IMR-90 (cell line): ENCODE measurements around the gene SSH2. TPM values are rescaled to one million over a fixed set of nuclear protein-coding genes. Genes with fewer than 3 reads are reported as not detected.

Source experiments
- ATAC-seq: fragments of 200-7000 bp; cut with Tn5 transposase; 2 replicates; pipeline ENCODE4 v1.9.1; 2020; ENCODE audit warnings: low read depth, mild to moderate bottlenecking, moderate library complexity
- BruUV-seq: library from RNA; stranded (reverse); fragments of 400-500 nt; replicated peaks from 2 replicates; lab custom pipeline; 2021; lab: Mats Ljungman, UMichigan
- CTCF ChIA-PET: fragments of 300-600 bp; formaldehyde crosslinking; extraction: SDS; loops from one replicate; lab custom pipeline; 2021; ENCODE audit warnings: antibody characterized with exemption; lab: Yijun Ruan, JAX
- POLR2A ChIA-PET: fragments of 300-600 bp; sonication (Branson Sonifier 250); formaldehyde crosslinking; loops from one replicate; lab custom pipeline; 2022; ENCODE audit warnings: antibody characterized with exemption; ENCODE audit not compliant: unreplicated experiment; lab: Charles Lee
- DNase-seq: peaks from one replicate; pipeline ENCODE4 v3.0.0; 2013
- H2AFZ ChIP-seq: replicated peaks from 2 replicates; pipeline ENCODE3; 2013; ENCODE audit warnings: low read length, mild to moderate bottlenecking; ENCODE audit not compliant: poor library complexity
- H2AK5ac ChIP-seq: 2 replicates; pipeline ENCODE4 v1.6.1; 2013; ENCODE audit warnings: low read depth, low read length, inconsistent platforms
- H2AK9ac ChIP-seq: replicated peaks from 2 replicates; pipeline ENCODE3; 2013; ENCODE audit warnings: mild to moderate bottlenecking, low read depth, low read length, moderate library complexity; ENCODE audit not compliant: poor library complexity
- H2BK120ac ChIP-seq: 2 replicates; pipeline ENCODE4 v1.6.1; 2013; ENCODE audit warnings: low read depth, low read length, inconsistent platforms
- H2BK15ac ChIP-seq: 3 replicates; pipeline ENCODE4 v1.6.1; 2013; ENCODE audit warnings: low read depth, low read length, inconsistent platforms
- H2BK20ac ChIP-seq: 2 replicates; pipeline ENCODE4 v1.6.1; 2013; ENCODE audit warnings: low read depth, mild to moderate bottlenecking, inconsistent platforms, low read length, moderate library complexity
- H2BK5ac ChIP-seq: 2 replicates; pipeline ENCODE4 v1.6.1; 2013; ENCODE audit warnings: mild to moderate bottlenecking, low read depth, low read length, inconsistent platforms; ENCODE audit not compliant: poor library complexity, severe bottlenecking
- H3K14ac ChIP-seq: replicated peaks from 2 replicates; pipeline ENCODE4 v1.6.1; 2013; ENCODE audit warnings: low read depth, low read length, inconsistent platforms
- H3K18ac ChIP-seq: 2 replicates; pipeline ENCODE4 v1.6.1; 2013; ENCODE audit warnings: low read depth, low read length, control low read depth
- H3K23ac ChIP-seq: 2 replicates; pipeline ENCODE4 v1.6.1; 2013; ENCODE audit warnings: low read depth, low read length, inconsistent platforms
- H3K27ac ChIP-seq: 2 replicates; pipeline ENCODE4 v1.5.1; 2013; ENCODE audit warnings: mild to moderate bottlenecking, control low read depth, low read length; ENCODE audit not compliant: insufficient read depth
- H3K27me3 ChIP-seq: 2 replicates; pipeline ENCODE4 v1.6.1; 2013; ENCODE audit warnings: low read length; ENCODE audit not compliant: control insufficient read depth, insufficient read depth
- H3K36me3 ChIP-seq: 2 replicates; pipeline ENCODE4 v1.6.1; 2013; ENCODE audit warnings: low read length, mixed read lengths; ENCODE audit not compliant: control insufficient read depth, insufficient read depth
- H3K4ac ChIP-seq: 2 replicates; pipeline ENCODE4 v1.6.1; 2013; ENCODE audit warnings: low read depth, low read length, inconsistent platforms
- H3K4me1 ChIP-seq: 2 replicates; pipeline ENCODE4 v1.6.1; 2013; ENCODE audit warnings: low read length, mixed read lengths; ENCODE audit not compliant: control insufficient read depth, insufficient read depth
- H3K4me2 ChIP-seq: 2 replicates; pipeline ENCODE4 v1.6.1; 2013; ENCODE audit warnings: low read depth, mild to moderate bottlenecking, control low read depth, low read length, moderate library complexity
- H3K4me3 ChIP-seq: 2 replicates; pipeline ENCODE4 v1.5.1; 2013; ENCODE audit warnings: low read depth, mild to moderate bottlenecking, control low read depth, low read length, moderate library complexity; ENCODE audit not compliant: insufficient read depth
- H3K56ac ChIP-seq: 2 replicates; pipeline ENCODE4 v1.6.1; 2013; ENCODE audit warnings: low read length, inconsistent platforms; ENCODE audit not compliant: insufficient read depth; ENCODE audit errors: extremely low read depth
- H3K79me1 ChIP-seq, 2 experiments: 2 replicates each; pipeline ENCODE4 v1.6.1; 2013; ENCODE audit warnings: low read length in 2 of 2, inconsistent platforms in 1 of 2, low read depth in 1 of 2
- H3K9ac ChIP-seq: 2 replicates; pipeline ENCODE4 v1.6.1; 2013; ENCODE audit warnings: low read depth, low read length, control low read depth
- H3K9me1 ChIP-seq: 2 replicates; pipeline ENCODE4 v1.6.1; 2013; ENCODE audit warnings: low read length, inconsistent platforms; ENCODE audit not compliant: insufficient read depth
- H3K9me3 ChIP-seq: 2 replicates; pipeline ENCODE4 v1.6.1; 2013; ENCODE audit warnings: low read length; ENCODE audit not compliant: control insufficient read depth, insufficient read depth
- H4K20me1 ChIP-seq: 2 replicates; pipeline ENCODE4 v1.6.1; 2013; ENCODE audit warnings: low read length, inconsistent platforms; ENCODE audit not compliant: insufficient read depth
- H4K5ac ChIP-seq: 2 replicates; pipeline ENCODE4 v1.6.1; 2013; ENCODE audit warnings: mild to moderate bottlenecking, low read depth, low read length, control low read depth
- H4K8ac ChIP-seq, 2 experiments: 2 replicates each; pipeline ENCODE4 v1.6.1; 2013; ENCODE audit warnings: low read depth in 2 of 2, low read length in 2 of 2, control low read depth in 1 of 2, inconsistent platforms in 1 of 2
- H4K91ac ChIP-seq: 2 replicates; pipeline ENCODE4 v1.6.1; 2013; ENCODE audit warnings: low read depth, low read length, inconsistent platforms; ENCODE audit not compliant: insufficient read depth
- CEBPB ChIP-seq: IDR thresholded peaks from 2 replicates; pipeline ENCODE4 v1.6.1; 2012; ENCODE audit warnings: low read depth, low read length, improper control_type of control experiment
- CHD1 ChIP-seq: IDR thresholded peaks from 2 replicates; pipeline ENCODE4 v1.6.1; 2012; ENCODE audit warnings: low read depth, low read length, improper control_type of control experiment
- ELK1 ChIP-seq: fragments of 150-350 bp; IDR thresholded peaks from 2 replicates; pipeline ENCODE4 v1.6.1; 2016; ENCODE audit warnings: low read depth, mild to moderate bottlenecking, low read length, moderate library complexity, borderline replicate concordance
- FOS ChIP-seq: fragments of 150-350 bp; IDR thresholded peaks from 2 replicates; pipeline ENCODE4 v1.6.1; 2016; ENCODE audit warnings: low read depth, low read length
- MAFK ChIP-seq: IDR thresholded peaks from 2 replicates; pipeline ENCODE4 v1.6.1; 2012; ENCODE audit warnings: low read depth, low read length, improper control_type of control experiment
- MAZ ChIP-seq: IDR thresholded peaks from 2 replicates; pipeline ENCODE4 v1.6.1; 2012; ENCODE audit warnings: low read depth, mild to moderate bottlenecking, low read length, improper control_type of control experiment, moderate library complexity, borderline replicate concordance
- MXI1 ChIP-seq: IDR thresholded peaks from 2 replicates; pipeline ENCODE4 v1.6.1; 2012; ENCODE audit warnings: low read depth, mild to moderate bottlenecking, low read length, moderate library complexity, borderline replicate concordance
- POLR2A ChIP-seq: IDR thresholded peaks from 2 replicates; pipeline ENCODE4 v1.6.1; 2012; ENCODE audit warnings: mild to moderate bottlenecking, low read depth, low read length
- RAD21 ChIP-seq: IDR thresholded peaks from 2 replicates; pipeline ENCODE4 v1.6.1; 2012; ENCODE audit warnings: low read length, improper control_type of control experiment
- RCOR1 ChIP-seq: IDR thresholded peaks from 2 replicates; pipeline ENCODE4 v1.6.1; 2012; ENCODE audit warnings: mild to moderate bottlenecking, low read length, improper control_type of control experiment; ENCODE audit not compliant: insufficient replicate concordance
- RFX5 ChIP-seq: IDR thresholded peaks from 2 replicates; pipeline ENCODE4 v1.8.0; 2012; ENCODE audit warnings: low read depth, mild to moderate bottlenecking, low read length, moderate library complexity
- SMC3 ChIP-seq: fragments of 150-350 bp; IDR thresholded peaks from 2 replicates; pipeline ENCODE4 v1.6.1; 2016; ENCODE audit warnings: low read depth, mild to moderate bottlenecking, antibody characterized with exemption, low read length, moderate library complexity
- USF2 ChIP-seq: fragments of 150-350 bp; IDR thresholded peaks from 2 replicates; pipeline ENCODE4 v1.6.1; 2017; ENCODE audit warnings: mild to moderate bottlenecking, antibody characterized with exemption, low read length, low read depth
- WGBS, 2 experiments: methylation state at CpG; one replicate each; pipeline versions ENCODE4 v1.1.5 to v1.1.7; 2013; ENCODE audit warnings: missing lambda C conversion rate in 2 of 2; ENCODE audit not compliant: insufficient read length in 1 of 2; ENCODE audit errors: extremely low coverage in 2 of 2; 5-methylcytosine and 5-hydroxymethylcytosine counted together
- dilution Hi-C: fragments of 300-500 bp; cut with HindIII; formaldehyde crosslinking; loops from one replicate; pipeline ENCODE4 v1.14.3; 2018; ENCODE audit warnings: low sequenced_read_pairs; ENCODE audit not compliant: unreplicated experiment
- in situ Hi-C: fragments of 300-500 bp; cut with MboI; formaldehyde crosslinking; loops from 3 replicates; pipeline ENCODE4 v1.14.3; 2019; ENCODE audit warnings: low sequenced_read_pairs, inconsistent platforms, mixed read lengths
- intact Hi-C: fragments of 100-400 bp; cut with micrococcal nuclease; formaldehyde crosslinking; loops from 2 replicates; pipeline ENCODE4 v1.10.0; 2022
- polyA plus RNA-seq, 3 experiments: library from polyadenylated mRNA; depleted of rRNA; stranded (reverse); fragments of >200 nt; gene quantifications; 2 replicates each; pipeline ENCODE4 v1.2.3, GENCODE V29; 2012; ENCODE audit warnings: low replicate concordance in 1 of 3
- total RNA-seq: library from RNA; depleted of rRNA; stranded (reverse); fragments of >200 nt; gene quantifications from 2 replicates; pipeline ENCODE4 v1.2.3, GENCODE V29; 2012
- TF ChIP-seq, protein P1 (sequence below): conservative IDR thresholded peaks from 2 replicates; pipeline ENCODE4 v1.5.1; 2012; ENCODE audit warnings: mild to moderate bottlenecking, low read depth, low read length, improper control_type of control experiment

Gene SSH2
- total and polyA plus RNA-seq, 2 of the 4 experiments (the other 2 are of a cell fraction): 9.3 TPM

- CTCF ChIA-PET: no interaction called here
- ATAC-seq: no peak
- TF ChIP-seq CHD1 (no peak), FOS (no peak), MAZ (no peak), ELK1 (no peak), MAFK (no peak), RAD21 (no peak), USF2 (no peak), POLR2A (no peak), RFX5 (no peak), SMC3 (no peak), MXI1 (no peak), RCOR1 (no peak), CEBPB (no peak)
- TF ChIP-seq, protein P1, sequence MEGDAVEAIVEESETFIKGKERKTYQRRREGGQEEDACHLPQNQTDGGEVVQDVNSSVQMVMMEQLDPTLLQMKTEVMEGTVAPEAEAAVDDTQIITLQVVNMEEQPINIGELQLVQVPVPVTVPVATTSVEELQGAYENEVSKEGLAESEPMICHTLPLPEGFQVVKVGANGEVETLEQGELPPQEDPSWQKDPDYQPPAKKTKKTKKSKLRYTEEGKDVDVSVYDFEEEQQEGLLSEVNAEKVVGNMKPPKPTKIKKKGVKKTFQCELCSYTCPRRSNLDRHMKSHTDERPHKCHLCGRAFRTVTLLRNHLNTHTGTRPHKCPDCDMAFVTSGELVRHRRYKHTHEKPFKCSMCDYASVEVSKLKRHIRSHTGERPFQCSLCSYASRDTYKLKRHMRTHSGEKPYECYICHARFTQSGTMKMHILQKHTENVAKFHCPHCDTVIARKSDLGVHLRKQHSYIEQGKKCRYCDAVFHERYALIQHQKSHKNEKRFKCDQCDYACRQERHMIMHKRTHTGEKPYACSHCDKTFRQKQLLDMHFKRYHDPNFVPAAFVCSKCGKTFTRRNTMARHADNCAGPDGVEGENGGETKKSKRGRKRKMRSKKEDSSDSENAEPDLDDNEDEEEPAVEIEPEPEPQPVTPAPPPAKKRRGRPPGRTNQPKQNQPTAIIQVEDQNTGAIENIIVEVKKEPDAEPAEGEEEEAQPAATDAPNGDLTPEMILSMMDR: no peak
Observed at GRCh38 chr17:29789196-29790170, 140.5 kb downstream of the SSH2 start.

More at GRCh38 chr17:29789196-29790170, 140.5 kb downstream of the SSH2 start:
- no peak overlapping the region for H3K56ac ChIP-seq
- H3K14ac ChIP-seq: no peak overlapping the region
- H3K4me3 ChIP-seq: no peak overlapping the region
- in situ Hi-C loops (no loop called here), intact Hi-C loops (no loop called here), dilution Hi-C loops (no loop called here)
- no peak overlapping the region for H4K91ac ChIP-seq
- no peaks in the 10 kb centered on the region for H3K27me3 ChIP-seq
- H3K4ac ChIP-seq: no peak overlapping the region
- POLR2A ChIA-PET: no interaction called here
- H2AK9ac ChIP-seq: no peak overlapping the region
- no peaks in the 10 kb centered on the region; the same call in 1 of the 2 replicates for H3K9me1 ChIP-seq
- no peak overlapping the region for H2BK15ac ChIP-seq
- H3K36me3 ChIP-seq: no peaks in the 10 kb centered on the region
- no peak overlapping the region for H4K5ac ChIP-seq
- H3K4me1 ChIP-seq: peaks cover 2% of the 10 kb centered on the region; the same call in 1 of the 2 replicates
- no peak overlapping the region for H4K8ac ChIP-seq
- H3K18ac ChIP-seq: peak overlapping the region; percentile 53; the same call in 1 of the 2 replicates
- peak overlapping the region; percentile 43; the same call in 1 of the 2 replicates for H3K9ac ChIP-seq
- no peak overlapping the region for H2BK20ac ChIP-seq
- no peak overlapping the region; the same call in 1 of the 2 replicates for H3K27ac ChIP-seq
- no peaks in the 10 kb centered on the region for H4K20me1 ChIP-seq
- no TSS peak for BruUV-seq
- no peak overlapping the region for H2AFZ ChIP-seq
- no peak overlapping the region for H2AK5ac ChIP-seq
- WGBS, 2 experiments: no CpG with 5 or more reads among the region's 4 CpGs
- no peaks in the 10 kb centered on the region; a peak in 1 of 4 replicates for H3K79me1 ChIP-seq
- no peaks in the 10 kb centered on the region for H3K9me3 ChIP-seq
- no peak overlapping the region for H2BK120ac ChIP-seq
- no peak overlapping the region for H3K4me2 ChIP-seq
- H2BK5ac ChIP-seq: no peak overlapping the region
- no peak for DNase-seq
- H3K23ac ChIP-seq: no peak overlapping the region
